Thyroid gland (tissue), 4 donors: Measurements from ENCODE around the gene HLCS. TPM values are rescaled to one million over a fixed set of nuclear protein-coding genes. Genes with fewer than 3 reads are reported as not detected.

ENCODE experiments used
- DNase-seq, 2 donors: peaks; one replicate each; pipeline ENCODE4 v3.0.0-alpha.2; 2019
- H3K27ac ChIP-seq, 3 donors: fragments of 200-600 bp; sonication (generic); 1 replicate in 2 of 3; 2 replicates in 1 of 3; pipeline ENCODE4 v1.5.1; 2016 to 2019; ENCODE audit warnings: mild to moderate bottlenecking in 1 of 3, moderate library complexity in 1 of 3
- H3K27me3 ChIP-seq: fragments of 200-600 bp; sonication (generic); one replicate; pipeline ENCODE4 v1.5.1; 2019
- H3K36me3 ChIP-seq, 2 donors: fragments of 200-600 bp; sonication (generic); one replicate each; pipeline ENCODE4 v1.5.1; 2016 to 2019
- H3K4me1 ChIP-seq, 2 donors: fragments of 200-600 bp; sonication (generic); one replicate each; pipeline ENCODE4 v1.5.1; 2017 to 2019
- H3K4me3 ChIP-seq, 3 donors: fragments of 200-600 bp; sonication (generic); replicated peaks in 1 of 3; 1 replicate in 2 of 3; 2 replicates in 1 of 3; pipeline ENCODE4 v1.5.1; 2016; ENCODE audit warnings: mild to moderate bottlenecking in 1 of 3
- H3K9me3 ChIP-seq: fragments of 200-600 bp; sonication (generic); one replicate; pipeline ENCODE4 v1.5.1; 2017
- CTCF ChIP-seq, 6 experiments: fragments of 200-600 bp in 3 of 6; fragments of 450-650 bp in 3 of 6; sonication (generic) in 3 of 6; IDR thresholded peaks; one replicate each; pipeline ENCODE4 v1.5.1; 2016 to 2019; ENCODE audit warnings: antibody characterized with exemption in 6 of 6, mild to moderate bottlenecking in 2 of 6, inconsistent platforms in 1 of 6, moderate library complexity in 1 of 6
- POLR2A ChIP-seq, 2 donors: fragments of 450-650 bp; IDR thresholded peaks; one replicate each; pipeline ENCODE4 v1.6.1; 2017; ENCODE audit warnings: antibody characterized with exemption in 2 of 2, mild to moderate bottlenecking in 2 of 2, moderate library complexity in 1 of 2
- WGBS, 2 donors: methylation state at CpG; one replicate each; pipeline ENCODE4 v1.1.5; 2017; 5-methylcytosine and 5-hydroxymethylcytosine counted together
- intact Hi-C: fragments of 100-400 bp; cut with DNase I; formaldehyde crosslinking; loops from one replicate; pipeline ENCODE4 v1.15.1; 2023
- small RNA-seq: library from RNA; depleted of rRNA; stranded (forward); fragments of <200 nt; gene quantifications from one replicate; pipeline ENCODE3, GENCODE V24; 2016
- total RNA-seq, 4 donors: library from RNA; depleted of rRNA; stranded (reverse); fragments of >200 nt; gene quantifications; one replicate each; pipeline ENCODE4 v1.2.3, GENCODE V29; 2016

HLCS gene
- total RNA-seq, 4 donors from 2014 or later, result 34.2 to 70.7 (median 43.4) TPM

- intact Hi-C loops, result no loop called here
- Histone ChIP-seq H3K9me3 (no peaks in the 10 kb centered on the region), H3K27ac (no peak overlapping the region), H3K4me3 (no peak overlapping the region), H3K36me3 (no peaks in the 10 kb centered on the region), H3K4me1 (peaks cover 38 to 55% of the 10 kb centered on the region in 2 donors), H3K27me3 (peaks cover 66% of the 10 kb centered on the region)
- TF ChIP-seq CTCF (IDR thresholded peaks at IDR 0.05) (no peak), POLR2A (IDR thresholded peaks at IDR 0.05) (no peak)
- 3 to 5% methylated on average over 13 to 31 of the region's 65 CpGs for WGBS, 2 donors
- no peak for DNase-seq
Measured at GRCh38 chr21:36700971-36701755, 265.3 kb downstream of the HLCS start.

Small RNA genes lying within 50 kb of the gene (small RNA-seq; reads per million reads assigned to genes)
- not detected for gene RF00019
- 9.8 reads per million, percentile 92 among the genes with 10 or more reads in this experiment for gene RNA5SP491

Other genes with a start within 250 kb of the HLCS start
- not detected for gene RIPPLY3, start 40.0 kb upstream of the HLCS start, total RNA-seq
- 10 to 100 TPM; 14.7 to 27.0 (median 23.3) TPM for gene PIGP, start 106.4 kb upstream of the HLCS start, total RNA-seq
- 100 to 1,000 TPM; 206 to 286 (median 251) TPM for gene TTC3, start 106.6 kb upstream of the HLCS start, total RNA-seq